GM21786 (cell line): Measurements from ENCODE around the gene SH3PXD2A.
"Not testable (repeated sequence)": the region's sequence is repeated elsewhere in the genome, so short reads cannot be mapped to it uniquely, and the experiment has no call there.

Source experiments
- ATAC-seq: cut with Tn5 transposase; IDR thresholded peaks from one replicate; pipeline ENCODE4 v1.9.1; 2021; ENCODE audit not compliant: unreplicated experiment

The SH3PXD2A gene

DNA sequence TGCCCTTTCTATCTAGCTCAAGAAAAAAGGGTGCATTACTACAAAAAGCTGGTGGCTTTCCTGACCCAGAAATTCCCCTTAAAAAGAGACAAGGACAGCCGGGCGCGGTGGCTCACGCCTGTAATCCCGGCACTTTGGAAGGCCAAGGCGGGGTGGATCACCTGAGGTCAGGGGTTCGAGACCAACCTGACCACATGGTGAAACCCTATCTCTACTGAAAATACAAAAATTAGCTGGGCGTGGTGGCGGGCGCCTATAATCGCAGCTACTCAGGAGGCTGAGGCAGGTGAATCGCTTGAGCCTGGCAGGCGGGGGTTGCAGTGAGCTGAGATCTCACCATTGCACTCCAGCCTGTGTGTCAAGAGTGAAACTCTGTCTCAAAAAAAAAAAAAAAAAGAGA, 82.5 kb downstream of the SH3PXD2A start:
- not testable (repeated sequence) for ATAC-seq

DNA sequence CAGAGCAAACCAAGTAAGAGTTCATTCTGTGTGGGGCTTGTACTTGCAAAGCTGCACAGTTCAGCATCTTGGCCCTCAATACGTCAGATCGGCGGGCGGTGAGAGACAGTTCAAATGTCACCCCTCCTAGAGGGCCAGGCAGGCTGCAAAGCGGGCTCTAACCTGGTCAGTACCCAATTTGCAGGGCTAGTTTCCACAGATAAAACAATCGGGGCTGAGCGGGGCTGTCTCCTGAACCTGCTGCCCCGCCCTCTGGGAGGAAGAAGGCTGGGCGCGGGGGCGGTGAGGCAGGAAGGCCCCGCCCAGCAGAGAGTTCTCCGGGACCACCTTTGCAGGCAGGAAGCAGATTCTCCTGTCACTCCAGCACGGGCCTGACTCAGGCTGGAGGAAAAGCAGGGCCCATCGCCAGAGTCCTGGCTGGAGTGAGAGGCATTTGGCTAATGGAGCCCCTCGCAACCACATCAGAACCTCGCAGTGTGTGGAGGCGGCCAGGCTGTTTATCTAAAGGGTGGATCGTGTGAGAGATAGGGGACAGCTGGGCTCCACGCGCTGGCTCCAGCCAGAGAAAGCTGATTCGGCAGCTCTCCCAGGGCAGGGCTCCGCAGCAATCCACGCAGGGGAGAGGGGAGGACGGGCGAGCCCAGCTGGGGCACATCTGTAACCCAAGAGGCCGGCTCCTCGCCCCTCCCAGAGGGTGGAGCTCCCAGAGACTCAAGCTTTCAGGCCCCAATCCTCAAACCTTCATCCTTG, 83.1 kb downstream of the SH3PXD2A start:
- ATAC-seq = peak; percentile 66

DNA sequence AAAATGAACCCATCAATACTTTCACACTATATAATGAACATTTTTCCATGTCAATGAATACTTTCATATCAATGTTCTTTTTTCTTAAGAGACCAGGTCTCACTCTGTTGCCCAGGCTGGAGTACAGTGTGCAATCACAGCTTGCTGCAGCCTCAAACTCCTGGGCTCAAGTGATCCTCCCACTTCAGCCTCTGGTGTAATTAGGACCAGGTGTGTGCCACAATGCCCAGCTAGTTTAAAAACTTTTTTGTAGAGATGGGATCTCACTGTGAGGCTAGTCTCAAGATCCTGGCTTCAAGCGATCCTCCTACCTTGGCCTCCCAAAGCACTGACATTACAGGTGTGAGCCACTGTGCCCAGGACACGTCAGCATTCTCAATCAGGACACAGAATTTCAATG, 85.2 kb downstream of the SH3PXD2A start:
- no peak for ATAC-seq

DNA sequence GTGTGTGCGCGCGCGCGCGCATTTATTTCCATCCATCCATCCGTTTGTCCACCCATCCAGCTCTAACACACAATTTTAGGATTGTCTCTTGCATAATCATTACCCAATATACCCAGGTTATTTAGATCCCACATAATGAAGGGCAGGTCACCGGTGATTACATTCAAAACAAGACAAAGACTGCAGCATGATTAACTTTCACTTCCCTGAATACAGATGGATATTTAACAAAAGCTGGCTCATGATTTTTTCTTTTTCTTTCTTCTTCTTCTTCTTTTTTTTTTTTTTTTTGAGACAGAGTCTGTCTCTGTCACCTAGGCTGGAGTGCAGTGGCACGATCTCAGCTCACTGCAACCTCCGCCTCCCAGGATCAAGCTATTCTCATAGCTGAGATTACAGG, 86.2 kb downstream of the SH3PXD2A start:
- no peak for ATAC-seq

DNA sequence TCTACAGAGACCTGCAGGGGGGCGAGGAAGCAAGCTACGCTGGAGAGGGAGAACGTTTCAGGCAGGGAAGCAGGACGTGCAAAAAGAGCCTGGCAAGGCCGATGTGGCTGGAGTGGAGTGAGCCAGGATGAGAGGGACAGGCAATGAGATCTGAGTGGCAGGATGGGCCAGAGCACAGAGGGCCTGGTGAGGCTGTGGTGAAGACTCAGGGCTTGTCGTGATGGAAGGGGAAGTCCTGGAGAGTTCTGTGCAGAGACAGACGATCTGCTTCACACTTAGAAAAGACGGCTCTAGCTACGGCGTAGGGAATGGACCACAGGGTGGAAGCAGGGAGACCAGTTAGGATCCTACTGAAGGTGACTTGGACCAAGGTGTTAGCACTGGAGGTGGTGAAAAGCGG, 87.0 kb downstream of the SH3PXD2A start:
- ATAC-seq = no peak

DNA sequence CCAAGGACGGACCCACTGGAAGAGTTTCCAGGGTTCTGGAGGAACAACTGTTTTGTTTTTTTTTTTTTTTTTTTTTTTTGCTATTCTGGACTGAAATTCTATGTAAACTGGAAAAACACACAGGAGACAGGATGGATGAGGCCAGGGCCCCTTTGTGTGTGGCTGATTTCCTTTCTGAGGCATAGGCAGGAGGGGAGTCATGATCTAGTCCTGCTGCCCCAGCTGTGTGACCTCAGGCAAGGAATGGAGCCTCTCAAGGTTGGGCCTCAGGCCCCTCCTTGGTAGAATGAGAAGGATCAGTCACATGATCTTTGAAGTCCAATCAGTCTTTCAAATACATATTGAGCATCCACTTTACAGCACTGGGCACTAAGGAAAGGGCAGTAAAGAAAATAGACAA, 87.6 kb downstream of the SH3PXD2A start:
- ATAC-seq = no peak

DNA sequence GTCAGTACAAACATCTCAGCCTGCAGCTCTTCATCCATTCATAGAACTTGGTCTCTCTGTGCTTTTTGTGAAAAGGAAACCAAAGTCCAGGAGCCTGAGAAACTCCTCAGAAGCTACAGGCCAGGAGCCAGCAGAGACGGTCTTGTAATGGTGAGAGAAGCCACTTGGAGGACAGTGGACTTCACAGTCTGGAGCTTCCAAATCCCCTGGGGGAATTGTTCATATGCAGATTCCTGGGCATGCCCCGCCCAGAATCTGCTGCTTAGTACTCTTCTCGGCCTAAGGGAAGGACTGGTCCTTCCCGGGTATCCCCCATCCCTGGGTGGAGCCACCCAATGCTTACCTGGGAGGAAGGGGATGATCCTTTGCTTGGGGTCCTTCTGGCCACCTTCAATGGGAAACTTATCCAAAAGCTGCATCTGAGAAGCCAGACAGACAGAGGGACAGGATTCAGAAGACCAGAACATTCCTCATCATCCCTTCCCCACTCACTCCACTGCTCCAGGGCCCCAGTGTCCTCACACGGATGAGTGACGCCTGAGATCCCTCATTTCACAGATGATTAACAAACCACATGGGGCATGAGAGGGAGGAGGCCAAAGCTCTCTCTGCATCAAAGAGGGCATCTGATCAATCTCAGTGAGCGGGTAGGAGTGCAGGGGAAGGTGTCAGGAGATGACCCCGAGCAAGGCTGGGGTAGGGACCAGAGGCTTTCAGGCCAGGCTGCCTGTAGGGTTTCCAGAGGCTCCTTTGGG, 88.4 kb downstream of the SH3PXD2A start:
- no peak for ATAC-seq

DNA sequence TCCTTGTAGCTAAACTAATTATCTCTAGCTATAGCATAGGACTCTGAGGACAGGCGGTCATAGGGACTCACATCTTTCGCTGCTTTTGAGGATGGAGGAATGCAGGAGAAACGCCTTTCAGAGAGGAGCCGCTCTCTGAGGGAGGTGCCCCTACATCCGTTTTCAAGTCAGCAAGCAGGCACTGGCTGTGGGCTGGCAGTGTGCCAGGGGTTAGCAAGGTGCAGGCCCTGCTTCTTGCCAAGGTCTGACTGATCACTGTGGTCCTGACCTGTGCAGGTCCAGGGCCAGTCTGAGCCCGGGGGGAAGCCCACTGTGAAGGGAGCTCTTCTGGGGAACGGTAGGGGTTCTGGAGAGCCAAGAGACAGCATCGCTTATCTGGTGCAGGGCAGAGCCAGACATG, 89.4 kb downstream of the SH3PXD2A start:
- no peak for ATAC-seq

DNA sequence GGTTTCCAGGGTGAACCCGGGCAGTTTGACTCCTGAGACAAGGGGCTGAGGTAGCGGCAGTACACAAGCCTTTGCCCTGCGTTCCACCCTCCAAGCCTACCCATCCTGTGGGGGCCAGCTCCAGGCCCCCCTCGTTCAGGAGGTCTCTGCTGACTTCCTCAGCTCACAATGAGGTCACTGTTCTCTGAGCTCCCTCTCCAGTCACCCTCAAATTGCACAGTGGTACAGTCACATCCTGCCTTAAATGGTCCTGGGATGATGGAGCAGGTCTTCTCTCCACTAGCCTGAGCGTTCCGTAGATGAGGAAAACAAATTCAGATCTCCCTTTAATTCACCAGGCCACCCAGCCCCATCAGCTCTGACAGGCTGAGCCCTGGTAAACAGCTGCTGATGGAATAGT, 90.2 kb downstream of the SH3PXD2A start:
- ATAC-seq = no peak

DNA sequence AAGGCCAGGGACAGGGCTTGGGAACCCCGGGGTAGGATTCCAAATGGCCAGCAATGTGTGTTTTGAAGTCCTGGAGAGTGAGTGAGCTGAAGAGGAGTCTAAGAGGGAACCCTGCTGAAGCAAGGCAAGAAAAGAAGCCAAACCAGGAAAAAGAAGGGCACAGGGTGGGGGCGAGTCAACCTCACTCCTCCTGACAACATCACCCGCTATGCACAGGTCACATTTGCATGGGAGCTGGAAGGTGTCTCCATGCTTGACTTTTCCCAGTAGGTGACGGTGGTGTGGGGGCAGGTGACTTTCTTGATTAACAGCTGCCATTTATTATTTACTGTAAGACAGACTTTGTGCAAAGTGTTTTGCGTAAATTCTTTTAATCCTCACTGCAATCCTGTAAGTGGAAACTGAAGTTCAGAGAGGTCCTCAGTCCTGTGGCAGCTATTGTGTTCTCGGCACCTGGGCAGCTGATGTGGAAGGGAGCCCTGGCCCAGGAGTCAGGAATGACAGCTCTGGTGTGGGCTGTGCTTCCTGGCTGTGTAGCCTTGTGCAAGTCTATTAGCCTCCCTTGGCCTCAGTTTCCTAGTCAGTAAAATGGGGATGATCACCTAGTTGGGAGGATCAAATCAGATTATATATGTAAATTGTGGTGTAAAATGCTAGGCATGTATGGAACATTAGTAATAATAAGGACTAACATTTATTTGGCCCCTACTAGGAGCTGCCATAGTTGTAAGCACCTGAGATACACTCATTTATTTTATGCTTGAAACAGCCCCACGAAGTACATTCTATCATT, 90.9 kb downstream of the SH3PXD2A start:
- no peak for ATAC-seq

DNA sequence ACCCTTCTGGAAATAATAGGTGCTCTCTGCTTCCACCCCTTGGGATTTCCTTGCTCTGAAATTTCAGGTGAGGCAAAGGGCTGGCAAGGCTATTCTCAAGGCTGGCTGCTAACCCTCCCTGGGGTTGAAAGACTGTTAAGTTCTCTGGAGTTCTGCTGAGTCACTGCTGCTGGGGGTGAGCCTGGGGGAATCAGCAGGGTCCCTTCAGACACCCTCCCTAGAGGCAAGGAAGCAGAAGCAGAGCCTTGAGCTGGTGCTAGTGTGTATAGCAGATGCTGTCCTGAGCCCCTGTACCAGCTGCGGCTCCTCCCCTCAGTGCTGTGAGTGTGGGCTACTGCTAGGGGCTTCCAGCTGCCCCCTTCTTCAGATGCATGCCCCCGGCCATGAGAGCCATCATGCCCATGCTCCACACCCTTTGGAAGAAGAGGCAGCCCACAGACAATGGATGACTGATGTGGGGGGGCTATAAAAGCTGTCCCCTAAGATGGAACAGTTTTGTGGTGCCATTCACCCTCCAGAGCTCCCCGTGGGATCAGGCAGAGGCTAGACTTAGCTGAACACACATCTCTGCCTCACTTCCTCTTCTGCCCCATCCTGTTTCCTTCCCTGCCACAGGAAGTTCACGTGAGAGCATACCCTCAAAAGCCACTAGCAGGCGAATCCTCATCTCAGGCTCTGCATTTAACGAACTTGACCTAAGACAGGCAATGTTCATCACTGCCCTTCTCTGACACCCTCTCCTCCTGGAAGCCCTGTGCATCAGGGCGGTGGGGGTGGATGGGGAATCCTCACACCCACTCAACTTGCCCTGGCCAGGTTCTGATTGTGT, 91.8 kb downstream of the SH3PXD2A start:
- no peak for ATAC-seq

DNA sequence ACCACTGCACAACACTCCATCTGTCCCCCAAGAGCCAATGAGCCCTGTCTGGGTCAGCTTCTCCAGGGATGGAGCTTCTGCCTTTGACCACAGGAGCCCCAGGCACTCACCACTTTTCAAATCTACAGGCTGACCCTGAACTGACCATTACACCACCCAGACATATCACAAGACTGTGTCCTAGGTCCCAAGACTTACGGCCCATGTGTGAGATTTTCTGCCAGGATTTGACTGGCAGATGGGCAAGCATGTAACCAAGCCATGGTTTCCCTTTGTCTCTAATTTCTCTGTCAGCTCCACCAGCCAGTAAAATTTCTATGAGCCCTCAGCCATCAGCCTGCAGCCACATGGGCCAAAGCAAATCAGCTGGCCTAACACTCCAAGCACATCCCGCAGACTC, 92.5 kb downstream of the SH3PXD2A start:
- no peak for ATAC-seq

DNA sequence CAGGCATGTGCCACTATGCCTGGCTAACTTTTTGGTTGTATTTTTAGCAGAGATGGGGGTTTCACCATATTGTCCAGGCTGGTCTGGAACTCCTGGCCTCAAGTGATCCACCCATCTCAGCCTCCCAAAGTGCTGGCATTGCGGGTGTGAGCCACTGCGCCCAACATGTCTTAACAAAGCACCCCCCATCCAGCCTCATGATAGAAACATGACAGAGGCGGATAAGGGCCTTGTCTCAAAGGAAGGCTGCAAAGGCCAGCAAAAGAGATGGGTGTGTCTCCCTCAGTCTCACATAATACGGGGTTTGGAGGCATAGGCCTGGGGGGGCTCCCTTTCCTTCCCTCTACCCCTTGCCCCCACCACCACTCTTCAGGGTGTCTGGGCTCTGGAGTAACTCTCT, 93.2 kb downstream of the SH3PXD2A start:
- ATAC-seq = no peak

DNA sequence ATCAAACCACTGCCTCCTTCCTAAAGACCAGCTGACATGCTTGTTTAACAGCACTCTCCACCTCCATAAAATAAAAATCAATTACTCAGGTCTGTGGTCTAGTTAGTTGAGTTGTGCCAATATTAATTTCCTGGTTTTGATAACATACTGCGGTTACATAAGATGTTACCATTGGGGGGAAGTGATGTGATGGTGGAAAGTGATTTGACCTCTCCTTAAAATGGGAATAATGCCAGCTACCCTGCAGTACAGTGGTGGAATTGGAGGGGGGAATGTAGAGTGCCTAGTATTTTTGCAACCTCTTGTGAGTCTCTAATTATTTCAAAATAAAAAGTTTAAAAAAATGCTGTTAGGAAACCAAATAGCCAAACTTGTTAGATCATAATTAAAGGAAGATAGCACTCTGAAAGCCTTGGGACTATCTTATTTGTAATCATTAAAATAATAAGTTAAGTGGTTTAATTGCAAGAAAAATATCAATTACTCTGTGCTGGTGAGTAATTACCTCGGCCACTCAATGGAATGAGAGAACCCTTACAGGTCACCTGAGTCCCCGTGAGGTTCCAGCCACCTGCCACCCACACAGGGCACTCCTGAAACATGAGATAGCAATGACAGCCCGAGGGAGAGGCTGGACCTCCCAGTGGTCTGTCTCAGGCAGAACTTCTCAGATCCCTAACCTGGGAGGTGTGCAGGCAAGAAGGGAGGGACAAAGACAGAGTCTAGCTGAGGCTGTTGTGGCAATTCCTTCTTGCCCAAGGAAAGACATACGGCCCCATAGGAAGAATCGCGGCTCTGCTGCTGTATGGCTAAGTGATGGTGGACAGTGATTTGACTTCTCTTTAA, 94.1 kb downstream of the SH3PXD2A start:
- ATAC-seq = no peak

DNA sequence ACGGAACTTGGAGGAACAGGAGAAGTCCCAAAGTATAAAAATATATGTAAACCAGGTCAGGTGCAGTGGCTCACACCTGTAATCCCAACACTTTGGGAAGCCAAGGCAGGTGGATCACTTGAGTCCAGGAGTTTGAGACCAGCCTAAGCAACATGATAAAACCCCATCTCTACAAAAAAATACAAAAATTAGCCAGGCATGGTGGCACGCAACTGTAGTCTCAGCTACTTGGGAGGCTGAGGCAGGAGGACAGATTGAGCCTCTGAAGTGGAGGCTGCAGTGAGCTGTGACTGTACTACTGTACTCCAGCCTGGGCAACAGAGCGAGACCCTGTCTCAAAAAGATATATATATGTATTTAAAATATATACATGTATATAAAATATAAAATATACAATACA, 95.1 kb downstream of the SH3PXD2A start:
- ATAC-seq = not testable (repeated sequence)

DNA sequence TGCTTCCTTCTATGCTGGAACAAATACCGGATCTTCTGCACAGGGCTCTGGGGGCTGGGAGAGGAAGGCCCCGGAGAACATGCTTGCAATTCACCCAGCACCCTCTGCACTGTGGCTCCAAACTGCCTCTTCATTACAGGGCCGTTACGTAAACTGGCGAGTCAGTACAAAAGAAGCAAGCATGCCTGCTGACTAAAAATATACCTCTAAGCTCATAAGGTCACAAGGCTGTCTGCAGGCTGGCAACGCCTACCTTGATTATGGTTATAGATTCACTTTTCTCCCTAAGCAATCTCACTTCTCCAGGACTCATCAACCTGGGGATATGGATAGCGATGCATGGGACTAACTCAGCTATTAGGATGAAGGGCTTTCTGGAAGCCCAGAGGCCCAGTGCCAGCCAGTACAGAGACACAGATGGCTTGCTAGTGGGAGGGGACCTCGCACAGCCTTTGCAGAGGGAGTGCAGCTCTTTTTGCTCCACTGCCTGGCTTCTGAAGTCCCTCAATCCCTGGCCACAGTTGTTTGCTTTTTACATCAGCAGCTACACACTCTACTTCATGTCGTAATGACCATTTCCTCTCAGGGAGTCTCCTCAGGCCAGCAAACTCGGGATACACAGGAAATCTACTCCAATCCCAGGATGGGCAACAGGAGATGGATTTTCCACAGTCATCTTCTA, 96.1 kb downstream of the SH3PXD2A start:
- ATAC-seq = no peak

DNA sequence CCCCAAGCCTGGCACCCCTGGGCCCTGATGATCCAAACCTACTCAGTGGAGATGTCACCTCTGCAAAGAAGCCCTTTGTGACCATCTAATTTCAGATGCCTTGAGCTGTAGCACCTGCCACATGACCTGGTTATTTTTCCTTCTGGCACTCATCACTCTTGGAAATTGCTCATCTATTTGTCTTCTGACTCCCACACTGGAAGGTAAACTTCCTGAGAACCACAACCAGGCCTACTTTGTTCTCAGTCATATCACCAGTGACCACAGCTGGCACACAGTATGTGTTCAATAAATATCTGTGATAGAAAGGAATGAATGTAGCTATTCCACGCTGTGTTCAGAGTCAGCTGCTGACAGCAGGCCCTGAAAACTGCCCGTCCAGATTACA, 97.1 kb downstream of the SH3PXD2A start:
- ATAC-seq = no peak

DNA sequence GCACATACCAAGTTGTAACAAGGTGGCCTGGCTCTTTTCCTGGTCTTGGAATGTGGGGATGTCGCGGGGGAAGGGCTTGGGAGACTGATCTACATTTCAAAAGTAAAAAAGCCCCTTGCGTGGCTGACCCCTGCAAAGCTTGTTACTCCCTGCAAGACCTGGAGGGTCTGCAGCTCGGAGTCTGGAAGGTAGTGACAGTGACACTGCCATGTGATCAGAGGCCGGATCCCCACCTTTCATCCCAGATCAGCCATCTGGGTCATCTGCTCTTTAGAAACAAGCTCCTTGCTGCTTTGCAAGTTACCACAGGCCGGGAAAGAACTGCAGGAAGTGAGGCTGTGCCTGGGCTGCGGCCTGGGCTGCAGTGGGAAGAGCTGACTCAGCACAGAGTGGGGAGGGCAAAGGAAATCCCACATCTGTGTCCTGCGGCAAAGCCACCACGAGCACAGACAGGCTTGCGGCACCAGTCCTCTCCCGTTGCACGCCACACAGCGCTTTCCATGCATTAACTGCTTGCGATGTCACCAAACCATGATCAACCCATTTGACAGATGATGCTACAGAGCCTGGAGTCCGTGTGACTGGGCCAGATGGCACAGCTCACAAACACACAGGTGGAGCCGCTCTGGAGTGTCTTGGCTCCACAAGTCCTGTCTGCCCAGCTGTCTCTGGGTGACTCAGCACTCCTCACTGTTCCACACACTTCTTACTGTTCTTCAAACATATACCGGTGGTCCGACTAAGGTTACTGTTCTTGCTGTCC, 97.7 kb downstream of the SH3PXD2A start:
- ATAC-seq = no peak
